Keratinocyte (primary cell): Measurements from ENCODE around the gene SPDYE2. TPM values are rescaled to one million over a fixed set of nuclear protein-coding genes. Genes with fewer than 3 reads are reported as not detected.
"Not testable (repeated sequence)": the region's sequence is repeated elsewhere in the genome, so short reads cannot be mapped to it uniquely, and the experiment has no call there.

Experiments used
- DNase-seq: peaks from one replicate; pipeline ENCODE4 v3.0.0-alpha.2; 2011; ENCODE audit warnings: low read depth, missing footprints, low spot score
- FAIRE-seq: peaks from 2 replicates; lab custom pipeline; 2011; peaks lifted over from hg19 to GRCh38; lab: Jason Lieb, UNC
- H2AFZ ChIP-seq: 2 replicates; pipeline ENCODE4 v1.6.0; 2012; ENCODE audit warnings: low read length, control low read depth, inconsistent platforms; ENCODE audit not compliant: control insufficient read depth
- H3K27ac ChIP-seq: 2 replicates; pipeline ENCODE4 v1.5.1; 2011; ENCODE audit warnings: low read length; ENCODE audit not compliant: control insufficient read depth, insufficient read depth
- H3K27me3 ChIP-seq: 3 replicates; pipeline ENCODE4 v1.6.0; 2011; ENCODE audit warnings: low read length; ENCODE audit not compliant: control insufficient read depth, insufficient read depth; ENCODE audit errors: extremely low read depth
- H3K36me3 ChIP-seq, 2 experiments: 2 replicates in 1 of 2; 3 replicates in 1 of 2; pipeline ENCODE4 v1.5.1; 2011; ENCODE audit warnings: low read length in 2 of 2, mild to moderate bottlenecking in 1 of 2; ENCODE audit not compliant: control insufficient read depth in 2 of 2, insufficient read depth in 2 of 2; ENCODE audit errors: extremely low read depth in 1 of 2
- H3K4me1 ChIP-seq: 3 replicates; pipeline ENCODE4 v1.5.1; 2011; ENCODE audit warnings: low read length; ENCODE audit not compliant: control insufficient read depth, insufficient read depth; ENCODE audit errors: extremely low read depth
- H3K4me2 ChIP-seq: 3 replicates; pipeline ENCODE4 v1.6.0; 2011; ENCODE audit warnings: low read depth, low read length; ENCODE audit not compliant: control insufficient read depth, insufficient read depth; ENCODE audit errors: extremely low read depth
- H3K4me3 ChIP-seq, 3 experiments: fragments of 200-600 bp in 1 of 3; sonication (generic) in 1 of 3; 2 replicates in 2 of 3; 3 replicates in 1 of 3; pipeline ENCODE4 v1.5.1; 2011 to 2016; ENCODE audit warnings: low read length in 3 of 3, mild to moderate bottlenecking in 3 of 3, control low read depth in 2 of 3, inconsistent platforms in 1 of 3, low read depth in 1 of 3, mixed read lengths in 1 of 3, mixed run types in 1 of 3, moderate library complexity in 1 of 3; ENCODE audit not compliant: control insufficient read depth in 2 of 3, insufficient read depth in 2 of 3; ENCODE audit errors: extremely low read depth in 1 of 3
- H3K79me2 ChIP-seq: 2 replicates; pipeline ENCODE4 v1.6.0; 2012; ENCODE audit warnings: low read length; ENCODE audit not compliant: control insufficient read depth, insufficient read depth
- H3K9ac ChIP-seq: 3 replicates; pipeline ENCODE4 v1.6.0; 2011; ENCODE audit warnings: low read length; ENCODE audit not compliant: control insufficient read depth, insufficient read depth; ENCODE audit errors: extremely low read depth
- H3K9me1 ChIP-seq: 3 replicates; pipeline ENCODE4 v1.6.0; 2011; ENCODE audit warnings: low read length; ENCODE audit not compliant: control insufficient read depth, insufficient read depth; ENCODE audit errors: extremely low read depth
- H3K9me3 ChIP-seq: 2 replicates; pipeline ENCODE4 v1.5.1; 2012; ENCODE audit warnings: low read depth, low read length; ENCODE audit not compliant: control insufficient read depth
- H4K20me1 ChIP-seq: 3 replicates; pipeline ENCODE4 v1.6.0; 2011; ENCODE audit warnings: low read length; ENCODE audit not compliant: control insufficient read depth, insufficient read depth; ENCODE audit errors: extremely low read depth
- CTCF ChIP-seq, 3 experiments: IDR thresholded peaks in 1 of 3; conservative IDR thresholded peaks in 1 of 3; optimal IDR thresholded peaks in 1 of 3; 2 replicates in 2 of 3; 3 replicates in 1 of 3; pipeline versions ENCODE3 to v1.5.1; 2011; ENCODE audit warnings: low read length in 3 of 3, mild to moderate bottlenecking in 3 of 3, moderate library complexity in 2 of 3, control low read depth in 1 of 3, inconsistent platforms in 1 of 3; ENCODE audit not compliant: insufficient read depth in 2 of 3; ENCODE audit errors: extremely low read depth in 1 of 3
- dilution Hi-C: fragments of 300-500 bp; cut with MboI; formaldehyde crosslinking; loops from one replicate; pipeline ENCODE4 v1.7.0; 2020; ENCODE audit warnings: low sequenced_read_pairs; ENCODE audit not compliant: extremely low pct_ligation_motif_present
- polyA plus RNA-seq, 5 experiments: library from polyadenylated mRNA; depleted of rRNA in 3 of 5; stranded (reverse) in 3 of 5; stranded (forward) in 1 of 5; unstranded in 1 of 5; fragments of >200 nt; gene quantifications; 1 replicate in 1 of 5; 2 replicates in 3 of 5; 3 replicates in 1 of 5; pipeline versions ENCODE4 v1.2.1 to v1.2.3, GENCODE V29; 2011 to 2012; ENCODE audit warnings: missing spikeins in 2 of 5, low read depth in 1 of 5, low replicate concordance in 1 of 5

SPDYE2 gene
- polyA plus RNA-seq, 1 donor (not counting 4 experiments of a cell fraction or from before 2014, with no cell fraction given) = not detected

GRCh38 chr7:102572261-102573239 is 21.5 kb downstream of the SPDYE2 start, which contains the start of gene POLR2J3:
Gene POLR2J3 (minus strand): TSS chr7:102572583. CDS start chr7:102572521, 62 bp downstream.
- H3K36me3 ChIP-seq, H3K4me1 ChIP-seq, H3K79me2 ChIP-seq, FAIRE-seq, H4K20me1 ChIP-seq, H3K9me1 ChIP-seq, H3K9me3 ChIP-seq, dilution Hi-C loops, H3K27me3 ChIP-seq: not testable (repeated sequence)
- peak in 1 of 3 experiments; percentile 50 for TF ChIP-seq CTCF (optimal IDR thresholded peaks at IDR 0.05 in 1 of 3, IDR thresholded peaks at IDR 0.05 in 1 of 3, conservative IDR thresholded peaks at IDR 0.05 in 1 of 3; ENCODE audit: extremely low read depth in 1 of 3, insufficient read depth in 2 of 3, low read length in 3 of 3)
- H3K4me3 ChIP-seq = peak within 1 kb of the TSS; percentile 61 to 84 (median 77)
- peak within 1 kb of the TSS; percentile 63 for H3K27ac ChIP-seq
- peak within 1 kb of the TSS; percentile 90 for H3K9ac ChIP-seq
- peak within 1 kb of the TSS; percentile 32 for H3K4me2 ChIP-seq
- H2AFZ ChIP-seq = peak within 1 kb of the TSS; percentile 90
- DNase-seq = peak; percentile 48

GRCh38 chr7:102574607-102575006 is 23.6 kb downstream of the SPDYE2 start:
- dilution Hi-C loops, FAIRE-seq: not testable (repeated sequence)

GRCh38 chr7:102576363-102576762 is 25.3 kb downstream of the SPDYE2 start:
- H3K27ac ChIP-seq, H3K9me1 ChIP-seq, H3K4me2 ChIP-seq, H4K20me1 ChIP-seq, dilution Hi-C loops, H3K27me3 ChIP-seq, H3K4me1 ChIP-seq, H3K9ac ChIP-seq, H3K4me3 ChIP-seq, DNase-seq, H3K79me2 ChIP-seq, H3K36me3 ChIP-seq, FAIRE-seq, H3K9me3 ChIP-seq, H2AFZ ChIP-seq: not testable (repeated sequence)

More at GRCh38 chr7:102574607-102575006, 23.6 kb downstream of the SPDYE2 start:
- H3K79me2 ChIP-seq, H3K4me2 ChIP-seq, H3K9ac ChIP-seq, H3K4me1 ChIP-seq, H3K9me3 ChIP-seq, H3K9me1 ChIP-seq, H3K27ac ChIP-seq, H3K4me3 ChIP-seq, DNase-seq, H3K27me3 ChIP-seq, H2AFZ ChIP-seq, H3K36me3 ChIP-seq, H4K20me1 ChIP-seq: not testable (repeated sequence)

- H3K9me3 ChIP-seq, H3K9me1 ChIP-seq, dilution Hi-C loops, H3K9ac ChIP-seq, H4K20me1 ChIP-seq, FAIRE-seq, H3K4me1 ChIP-seq, H3K36me3 ChIP-seq, H2AFZ ChIP-seq, H3K4me2 ChIP-seq, H3K4me3 ChIP-seq, H3K27ac ChIP-seq, DNase-seq, H3K27me3 ChIP-seq, H3K79me2 ChIP-seq: not testable (repeated sequence)
Measured at GRCh38 chr7:102577315-102578240, 26.6 kb downstream of the SPDYE2 start.
